ENCODE data around the gene TBC1D3I. TPM values are rescaled to one million over a fixed set of nuclear protein-coding genes. Genes with fewer than 3 reads are reported as not detected.

The TBC1D3I gene
- total and polyA plus RNA-seq, 2 donors (not counting 1 experiment from before 2014, with no cell fraction given), result under 0.01 to 0.03 TPM

- DNase-seq (ENCODE audit: low read depth in 2 of 2), result no peak
- H2AFZ ChIP-seq (ENCODE audit: low read length), result no peak overlapping the region
- no peaks in the 10 kb centered on the region for H3K27me3 ChIP-seq (ENCODE audit: control insufficient read depth, insufficient read depth, low read length)
- no peak for TF ChIP-seq EZH2 (IDR thresholded peaks at IDR 0.05; ENCODE audit: low read length, missing control alignments)
- TF ChIP-seq, protein P1, sequence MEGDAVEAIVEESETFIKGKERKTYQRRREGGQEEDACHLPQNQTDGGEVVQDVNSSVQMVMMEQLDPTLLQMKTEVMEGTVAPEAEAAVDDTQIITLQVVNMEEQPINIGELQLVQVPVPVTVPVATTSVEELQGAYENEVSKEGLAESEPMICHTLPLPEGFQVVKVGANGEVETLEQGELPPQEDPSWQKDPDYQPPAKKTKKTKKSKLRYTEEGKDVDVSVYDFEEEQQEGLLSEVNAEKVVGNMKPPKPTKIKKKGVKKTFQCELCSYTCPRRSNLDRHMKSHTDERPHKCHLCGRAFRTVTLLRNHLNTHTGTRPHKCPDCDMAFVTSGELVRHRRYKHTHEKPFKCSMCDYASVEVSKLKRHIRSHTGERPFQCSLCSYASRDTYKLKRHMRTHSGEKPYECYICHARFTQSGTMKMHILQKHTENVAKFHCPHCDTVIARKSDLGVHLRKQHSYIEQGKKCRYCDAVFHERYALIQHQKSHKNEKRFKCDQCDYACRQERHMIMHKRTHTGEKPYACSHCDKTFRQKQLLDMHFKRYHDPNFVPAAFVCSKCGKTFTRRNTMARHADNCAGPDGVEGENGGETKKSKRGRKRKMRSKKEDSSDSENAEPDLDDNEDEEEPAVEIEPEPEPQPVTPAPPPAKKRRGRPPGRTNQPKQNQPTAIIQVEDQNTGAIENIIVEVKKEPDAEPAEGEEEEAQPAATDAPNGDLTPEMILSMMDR (conservative IDR thresholded peaks at IDR 0.05 in 1 of 2, IDR thresholded peaks at IDR 0.05 in 1 of 2; ENCODE audit: low read depth in 1 of 2, low read length in 2 of 2), result no peak
- H3K4me2 ChIP-seq (ENCODE audit: extremely low read depth, insufficient read depth, low read length), result no peak overlapping the region
- H3K27ac ChIP-seq (ENCODE audit: insufficient read depth, low read length), result no peak overlapping the region
- no peaks in the 10 kb centered on the region for H3K4me1 ChIP-seq (ENCODE audit: control insufficient read depth, extremely low read depth, insufficient read depth, low read length)
- H3K4me3 ChIP-seq (replicated peaks in 1 of 4; ENCODE audit: control extremely low read depth in 1 of 4, insufficient read depth in 1 of 4, low read depth in 3 of 4, low read length in 4 of 4), result no peak overlapping the region
- H3K9me3 ChIP-seq (ENCODE audit: control insufficient read depth, insufficient read depth, low read depth, low read length), result no peaks in the 10 kb centered on the region
- H4K20me1 ChIP-seq (ENCODE audit: control insufficient read depth, extremely low read depth, insufficient read depth, low read length), result no peaks in the 10 kb centered on the region
- no peaks in the 10 kb centered on the region for H3K79me2 ChIP-seq (ENCODE audit: control insufficient read depth, insufficient read depth, low read length)
- no peak overlapping the region for H3K9ac ChIP-seq (ENCODE audit: insufficient read depth, low read length)
- no peaks in the 10 kb centered on the region for H3K36me3 ChIP-seq (ENCODE audit: control insufficient read depth, insufficient read depth, low read length)
Measured at GRCh38 chr17:36214918-36215317, 49.5 kb downstream of the TBC1D3I start.

GRCh38 chr17:36213695-36214094 lies 50.7 kb downstream of the TBC1D3I start:
- Histone ChIP-seq H4K20me1 (ENCODE audit: control insufficient read depth, extremely low read depth, insufficient read depth, low read length) (no peaks in the 10 kb centered on the region), H3K36me3 (ENCODE audit: control insufficient read depth, insufficient read depth, low read length) (no peaks in the 10 kb centered on the region), H3K27me3 (ENCODE audit: control insufficient read depth, insufficient read depth, low read length) (no peaks in the 10 kb centered on the region), H3K9ac (ENCODE audit: insufficient read depth, low read length) (no peak overlapping the region), H3K4me3 (replicated peaks in 1 of 4; ENCODE audit: control extremely low read depth in 1 of 4, insufficient read depth in 1 of 4, low read depth in 3 of 4, low read length in 4 of 4) (no peak overlapping the region), H2AFZ (ENCODE audit: low read length) (no peak overlapping the region), H3K9me3 (ENCODE audit: control insufficient read depth, insufficient read depth, low read depth, low read length) (no peaks in the 10 kb centered on the region), H3K79me2 (ENCODE audit: control insufficient read depth, insufficient read depth, low read length) (no peaks in the 10 kb centered on the region), H3K4me2 (ENCODE audit: extremely low read depth, insufficient read depth, low read length) (no peak overlapping the region), H3K27ac (ENCODE audit: insufficient read depth, low read length) (no peak overlapping the region), H3K4me1 (ENCODE audit: control insufficient read depth, extremely low read depth, insufficient read depth, low read length) (no peaks in the 10 kb centered on the region)
- no peak for DNase-seq (ENCODE audit: low read depth in 2 of 2)
- no peak for TF ChIP-seq EZH2 (IDR thresholded peaks at IDR 0.05; ENCODE audit: low read length, missing control alignments)
- TF ChIP-seq, protein P1 (conservative IDR thresholded peaks at IDR 0.05 in 1 of 2, IDR thresholded peaks at IDR 0.05 in 1 of 2; ENCODE audit: low read depth in 1 of 2, low read length in 2 of 2), result no peak

DNA sequence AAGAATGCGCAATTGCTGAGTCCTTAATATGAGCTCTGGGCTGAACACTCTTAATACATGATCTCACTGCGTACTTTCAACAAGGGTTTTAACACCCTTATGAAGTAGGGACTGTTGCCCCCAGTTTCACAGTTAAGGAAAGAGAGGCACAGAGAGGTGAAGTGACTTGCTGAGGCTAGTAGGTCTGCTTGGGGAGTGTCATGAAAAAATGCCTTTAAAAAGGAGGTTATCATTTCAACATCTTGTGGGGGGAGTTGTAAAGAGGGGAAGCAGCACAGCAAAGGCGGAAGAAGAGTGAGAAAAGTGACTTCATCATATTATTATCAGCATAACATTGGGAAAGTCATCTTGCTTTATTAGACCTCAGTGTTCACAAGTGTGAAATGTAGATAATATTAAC lies 51.4 kb downstream of the TBC1D3I start:
- Histone ChIP-seq H3K27ac (ENCODE audit: insufficient read depth, low read length) (no peak overlapping the region), H3K27me3 (ENCODE audit: control insufficient read depth, insufficient read depth, low read length) (no peaks in the 10 kb centered on the region), H3K4me2 (ENCODE audit: extremely low read depth, insufficient read depth, low read length) (no peak overlapping the region), H3K9ac (ENCODE audit: insufficient read depth, low read length) (no peak overlapping the region), H3K4me1 (ENCODE audit: control insufficient read depth, extremely low read depth, insufficient read depth, low read length) (no peaks in the 10 kb centered on the region), H3K36me3 (ENCODE audit: control insufficient read depth, insufficient read depth, low read length) (no peaks in the 10 kb centered on the region), H4K20me1 (ENCODE audit: control insufficient read depth, extremely low read depth, insufficient read depth, low read length) (no peaks in the 10 kb centered on the region), H3K79me2 (ENCODE audit: control insufficient read depth, insufficient read depth, low read length) (no peaks in the 10 kb centered on the region), H3K9me3 (ENCODE audit: control insufficient read depth, insufficient read depth, low read depth, low read length) (no peaks in the 10 kb centered on the region), H3K4me3 (replicated peaks in 1 of 4; ENCODE audit: control extremely low read depth in 1 of 4, insufficient read depth in 1 of 4, low read depth in 3 of 4, low read length in 4 of 4) (no peak overlapping the region), H2AFZ (ENCODE audit: low read length) (no peak overlapping the region)
- TF ChIP-seq EZH2 (IDR thresholded peaks at IDR 0.05; ENCODE audit: low read length, missing control alignments), result no peak
- TF ChIP-seq, protein P1 (conservative IDR thresholded peaks at IDR 0.05 in 1 of 2, IDR thresholded peaks at IDR 0.05 in 1 of 2; ENCODE audit: low read depth in 1 of 2, low read length in 2 of 2), result no peak
- no peak for DNase-seq (ENCODE audit: low read depth in 2 of 2)

Data from fibroblast of lung (primary cell).